Neural cell (in vitro differentiated cells): ENCODE data around the gene TMEM92. TPM values are rescaled to one million over a fixed set of nuclear protein-coding genes. Genes with fewer than 3 reads are reported as not detected.
A peak's percentile ranks its signal among the peaks of the same experiment; 100 is the strongest.

Experiments used
- H2AFZ ChIP-seq: fragments of 200-600, 300-800 bp; sonication (generic), shearing (Covaris generic); 2 replicates; pipeline ENCODE4 v1.6.0; 2014; ENCODE audit warnings: low read depth, mild to moderate bottlenecking, antibody characterized with exemption, low read length, moderate library complexity
- H3F3A ChIP-seq: fragments of 200-600 bp; shearing (Covaris generic); 2 replicates; pipeline ENCODE4 v1.6.1; 2016; ENCODE audit warnings: mild to moderate bottlenecking, moderate library complexity, mixed read lengths, antibody characterized with exemption, low read length; ENCODE audit not compliant: insufficient read depth, poor library complexity, severe bottlenecking
- H3K27ac ChIP-seq: fragments of 200-600, 300-800 bp; sonication (generic), shearing (Covaris generic); 2 replicates; pipeline ENCODE4 v1.5.1; 2014; ENCODE audit warnings: mild to moderate bottlenecking, low read length, moderate library complexity
- H3K27me3 ChIP-seq: fragments of 300-800, 200-600 bp; sonication (generic), shearing (Covaris generic); 2 replicates; pipeline ENCODE4 v1.6.0; 2014; ENCODE audit warnings: mild to moderate bottlenecking, low read depth, low read length, moderate library complexity; ENCODE audit not compliant: insufficient read depth
- H3K36me3 ChIP-seq: fragments of 300-800, 200-600 bp; sonication (generic), shearing (Covaris generic); 2 replicates; pipeline ENCODE4 v1.5.1; 2014; ENCODE audit warnings: mild to moderate bottlenecking, antibody characterized with exemption, low read length, moderate library complexity; ENCODE audit not compliant: insufficient read depth
- H3K4me2 ChIP-seq: fragments of 300-800, 200-600 bp; sonication (generic), shearing (Covaris generic); 2 replicates; pipeline ENCODE4 v1.6.0; 2014; ENCODE audit warnings: mild to moderate bottlenecking, low read length
- H3K4me3 ChIP-seq: fragments of 300-800, 200-600 bp; sonication (generic), shearing (Covaris generic); 2 replicates; pipeline ENCODE4 v1.5.1; 2014; ENCODE audit warnings: mild to moderate bottlenecking, low read length, moderate library complexity
- H3K79me2 ChIP-seq: fragments of 200-600 bp; shearing (Covaris generic); replicated peaks from 2 replicates; pipeline ENCODE4 v1.6.0; 2014; ENCODE audit warnings: mild to moderate bottlenecking, low read length, moderate library complexity; ENCODE audit not compliant: insufficient read depth
- H3K9ac ChIP-seq: fragments of 300-800, 200-600 bp; sonication (generic), shearing (Covaris generic); 2 replicates; pipeline ENCODE4 v1.6.1; 2016; ENCODE audit warnings: mild to moderate bottlenecking, low read length, mixed read lengths
- H3K9me2 ChIP-seq: fragments of 200-600 bp; shearing (Covaris generic); 2 replicates; pipeline ENCODE4 v1.6.1; 2016; ENCODE audit warnings: mild to moderate bottlenecking, low read length, mixed read lengths; ENCODE audit not compliant: insufficient read depth
- H3K9me3 ChIP-seq: fragments of 200-600, 300-800 bp; sonication (generic), shearing (Covaris generic); 2 replicates; pipeline ENCODE4 v1.6.1; 2016; ENCODE audit warnings: mild to moderate bottlenecking, mixed run types, low read length, moderate library complexity, mixed read lengths
- H4K20me1 ChIP-seq: fragments of 200-600 bp; shearing (Covaris generic); 2 replicates; pipeline ENCODE4 v1.6.1; 2016; ENCODE audit warnings: mild to moderate bottlenecking, mixed run types; ENCODE audit not compliant: insufficient read depth
- CTCF ChIP-seq: fragments of 450-650 bp; IDR thresholded peaks from 2 replicates; pipeline ENCODE4 v1.5.1; 2014; ENCODE audit warnings: antibody characterized with exemption, mild to moderate bottlenecking, moderate library complexity; ENCODE audit not compliant: poor library complexity, severe bottlenecking
- EP300 ChIP-seq: fragments of 450-650 bp; conservative IDR thresholded peaks from 2 replicates; pipeline ENCODE4 v1.6.1; 2014; ENCODE audit warnings: antibody characterized with exemption, mild to moderate bottlenecking, moderate library complexity; ENCODE audit not compliant: poor library complexity, severe bottlenecking
- EZH2 ChIP-seq: fragments of 200-600, 300-800 bp; shearing (Covaris generic), sonication (generic); IDR thresholded peaks from 2 replicates; pipeline ENCODE4 v1.6.1; 2014; ENCODE audit warnings: antibody characterized with exemption, low read length, borderline replicate concordance, mild to moderate bottlenecking; ENCODE audit not compliant: insufficient read depth, poor library complexity, severe bottlenecking
- MXI1 ChIP-seq: fragments of 450-650 bp; conservative IDR thresholded peaks from 2 replicates; pipeline ENCODE4 v1.6.1; 2014; ENCODE audit warnings: antibody characterized with exemption, mild to moderate bottlenecking; ENCODE audit not compliant: poor library complexity, severe bottlenecking
- POLR2AphosphoS5 ChIP-seq: IDR thresholded peaks from 2 replicates; pipeline ENCODE4 v1.6.1; 2012
- RAD21 ChIP-seq: fragments of 450-650 bp; conservative IDR thresholded peaks from 2 replicates; pipeline ENCODE4 v1.6.1; 2014; ENCODE audit warnings: antibody characterized with exemption, mild to moderate bottlenecking, moderate library complexity
- REST ChIP-seq: IDR thresholded peaks from 2 replicates; pipeline ENCODE4 v1.6.1; 2012; ENCODE audit warnings: borderline replicate concordance
- SMC3 ChIP-seq: fragments of 450-650 bp; conservative IDR thresholded peaks from 2 replicates; pipeline ENCODE4 v1.6.1; 2014; ENCODE audit warnings: antibody characterized with exemption, mild to moderate bottlenecking, moderate library complexity; ENCODE audit not compliant: poor library complexity
- TAF1 ChIP-seq: IDR thresholded peaks from 2 replicates; pipeline ENCODE4 v1.6.1; 2012; ENCODE audit warnings: low read depth
- polyA plus RNA-seq: library from polyadenylated mRNA; depleted of rRNA; stranded (reverse); fragments of >200 nt; gene quantifications from 2 replicates; pipeline ENCODE4 v1.2.3, GENCODE V29; 2014

The TMEM92 gene
- polyA plus RNA-seq, 1 donor from 2014 or later, result not detected

GRCh38 chr17:50272246-50272645 is 2.0 kb upstream of the TMEM92 start:
- H2AFZ ChIP-seq, result no peak overlapping the region
- no peaks in the 10 kb centered on the region for H3K36me3 ChIP-seq
- H3F3A ChIP-seq, result no peaks in the 10 kb centered on the region
- TF ChIP-seq CTCF (no peak), REST (no peak), EP300 (no peak)
- H3K9me2 ChIP-seq, result no peaks in the 10 kb centered on the region
- peaks cover 21% of the 10 kb centered on the region for H3K27me3 ChIP-seq
- no peaks in the 10 kb centered on the region for H3K9me3 ChIP-seq
- no peak overlapping the region for H3K27ac ChIP-seq
- no peaks in the 10 kb centered on the region for H3K79me2 ChIP-seq
- H4K20me1 ChIP-seq, result no peaks in the 10 kb centered on the region
- H3K4me2 ChIP-seq, result no peak overlapping the region
- no peak overlapping the region for H3K4me3 ChIP-seq
- H3K9ac ChIP-seq, result no peak overlapping the region

- H3F3A ChIP-seq, result no peaks in the 10 kb centered on the region
- peak overlapping the region; percentile 56 for H3K4me3 ChIP-seq
- H3K79me2 ChIP-seq, result no peaks in the 10 kb centered on the region
- H3K27me3 ChIP-seq, result peaks cover 21% of the 10 kb centered on the region
- no peaks in the 10 kb centered on the region for H3K9me2 ChIP-seq
- H3K36me3 ChIP-seq, result no peaks in the 10 kb centered on the region
- no peak overlapping the region for H3K27ac ChIP-seq
- no peaks in the 10 kb centered on the region for H4K20me1 ChIP-seq
- H2AFZ ChIP-seq, result no peak overlapping the region
- peak; percentile 67 for TF ChIP-seq RAD21
- no peak for TF ChIP-seq MXI1
- TF ChIP-seq SMC3, result peak; percentile 82
- no peak for TF ChIP-seq POLR2AphosphoS5
- TF ChIP-seq EZH2, result no peak
- TF ChIP-seq TAF1, result no peak
- TF ChIP-seq REST, result no peak
- peak; percentile 86 for TF ChIP-seq CTCF
- TF ChIP-seq EP300, result no peak
- H3K9me3 ChIP-seq, result no peaks in the 10 kb centered on the region
- H3K4me2 ChIP-seq, result no peak overlapping the region
- no peak overlapping the region for H3K9ac ChIP-seq
These were observed 1.3 kb upstream of the TMEM92 start for GRCh38 chr17:50272711-50273653.
